Ishikawa (cell line): ENCODE data around the gene LRRC55.

Experiments
- CEBPB ChIP-seq: IDR thresholded peaks from 2 replicates; pipeline ENCODE4 v1.6.1; 2012
- CREB1 ChIP-seq: IDR thresholded peaks from 2 replicates; pipeline ENCODE4 v1.6.1; 2012; ENCODE audit warnings: low read depth
- RAD21 ChIP-seq: IDR thresholded peaks from 2 replicates; pipeline ENCODE4 v1.6.1; 2012; ENCODE audit warnings: low read depth
- TF ChIP-seq, protein P1 (sequence below): IDR thresholded peaks from 2 replicates; pipeline ENCODE4 v1.6.1; 2012; ENCODE audit warnings: low read depth, mild to moderate bottlenecking
- TF ChIP-seq, protein P2 (sequence below): IDR thresholded peaks from 2 replicates; pipeline ENCODE4 v1.6.1; 2012

DNA sequence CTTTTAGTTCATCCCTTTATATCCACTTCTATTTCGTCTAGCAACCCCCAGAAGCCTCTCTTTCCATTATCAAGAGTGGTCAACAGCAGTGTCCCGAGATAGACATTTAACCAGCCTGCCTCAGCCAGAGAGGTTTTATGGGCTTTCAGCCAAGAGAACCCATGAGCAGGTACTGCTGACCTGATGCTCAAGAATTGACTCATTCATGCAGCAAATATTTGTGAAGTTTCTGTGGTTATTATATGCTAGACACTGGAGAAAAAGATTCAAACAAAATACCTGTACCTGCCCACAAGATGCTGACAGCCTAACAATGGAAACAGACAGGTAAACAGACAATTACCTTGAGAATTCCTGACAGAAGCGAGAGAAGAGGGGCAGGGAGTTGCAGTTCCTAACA is 9.7 kb upstream of the LRRC55 start:
- TF ChIP-seq RAD21 = no peak
- TF ChIP-seq, protein P1, sequence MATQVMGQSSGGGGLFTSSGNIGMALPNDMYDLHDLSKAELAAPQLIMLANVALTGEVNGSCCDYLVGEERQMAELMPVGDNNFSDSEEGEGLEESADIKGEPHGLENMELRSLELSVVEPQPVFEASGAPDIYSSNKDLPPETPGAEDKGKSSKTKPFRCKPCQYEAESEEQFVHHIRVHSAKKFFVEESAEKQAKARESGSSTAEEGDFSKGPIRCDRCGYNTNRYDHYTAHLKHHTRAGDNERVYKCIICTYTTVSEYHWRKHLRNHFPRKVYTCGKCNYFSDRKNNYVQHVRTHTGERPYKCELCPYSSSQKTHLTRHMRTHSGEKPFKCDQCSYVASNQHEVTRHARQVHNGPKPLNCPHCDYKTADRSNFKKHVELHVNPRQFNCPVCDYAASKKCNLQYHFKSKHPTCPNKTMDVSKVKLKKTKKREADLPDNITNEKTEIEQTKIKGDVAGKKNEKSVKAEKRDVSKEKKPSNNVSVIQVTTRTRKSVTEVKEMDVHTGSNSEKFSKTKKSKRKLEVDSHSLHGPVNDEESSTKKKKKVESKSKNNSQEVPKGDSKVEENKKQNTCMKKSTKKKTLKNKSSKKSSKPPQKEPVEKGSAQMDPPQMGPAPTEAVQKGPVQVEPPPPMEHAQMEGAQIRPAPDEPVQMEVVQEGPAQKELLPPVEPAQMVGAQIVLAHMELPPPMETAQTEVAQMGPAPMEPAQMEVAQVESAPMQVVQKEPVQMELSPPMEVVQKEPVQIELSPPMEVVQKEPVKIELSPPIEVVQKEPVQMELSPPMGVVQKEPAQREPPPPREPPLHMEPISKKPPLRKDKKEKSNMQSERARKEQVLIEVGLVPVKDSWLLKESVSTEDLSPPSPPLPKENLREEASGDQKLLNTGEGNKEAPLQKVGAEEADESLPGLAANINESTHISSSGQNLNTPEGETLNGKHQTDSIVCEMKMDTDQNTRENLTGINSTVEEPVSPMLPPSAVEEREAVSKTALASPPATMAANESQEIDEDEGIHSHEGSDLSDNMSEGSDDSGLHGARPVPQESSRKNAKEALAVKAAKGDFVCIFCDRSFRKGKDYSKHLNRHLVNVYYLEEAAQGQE = no peak
- no peak for TF ChIP-seq CEBPB
- TF ChIP-seq CREB1 = no peak
- TF ChIP-seq, protein P2, sequence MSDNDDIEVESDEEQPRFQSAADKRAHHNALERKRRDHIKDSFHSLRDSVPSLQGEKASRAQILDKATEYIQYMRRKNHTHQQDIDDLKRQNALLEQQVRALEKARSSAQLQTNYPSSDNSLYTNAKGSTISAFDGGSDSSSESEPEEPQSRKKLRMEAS = no peak
